AG04450 (cell line): Measurements from ENCODE around the gene SKA1. TPM values are rescaled to one million over a fixed set of nuclear protein-coding genes. Genes with fewer than 3 reads are reported as not detected.
"Not testable (repeated sequence)": the region's sequence is repeated elsewhere in the genome, so short reads cannot be mapped to it uniquely, and the experiment has no call there.

Source experiments
- CTCF ChIA-PET: fragments of 300-600, 350-600 bp; formaldehyde crosslinking; extraction: SDS; loops from one replicate; lab custom pipeline; 2022; ENCODE audit warnings: antibody characterized with exemption, inconsistent platforms; lab: Charles Lee
- POLR2A ChIA-PET: fragments of 350-600 bp; formaldehyde crosslinking; extraction: SDS; loops from one replicate; lab custom pipeline; 2021; ENCODE audit warnings: antibody characterized with exemption, inconsistent platforms; lab: Yijun Ruan, JAX
- DNase-seq: peaks from one replicate; pipeline ENCODE4 v3.0.0-alpha.2; 2011; ENCODE audit warnings: low read depth, low spot score
- H3K27ac ChIP-seq: one replicate; pipeline ENCODE4 v1.5.1; 2012; ENCODE audit warnings: low read depth, low read length, control low read depth
- H3K27me3 ChIP-seq: one replicate; pipeline ENCODE4 v1.6.0; 2012; ENCODE audit warnings: low read length; ENCODE audit not compliant: control insufficient read depth, insufficient read depth
- H3K4me3 ChIP-seq: 2 replicates; pipeline ENCODE4 v1.5.1; 2011; ENCODE audit warnings: mild to moderate bottlenecking, low read depth, low read length, control low read depth
- H3K9me3 ChIP-seq: 2 replicates; pipeline ENCODE4 v1.5.1; 2012; ENCODE audit warnings: low read length; ENCODE audit not compliant: control insufficient read depth, insufficient read depth
- CTCF ChIP-seq: IDR thresholded peaks from 2 replicates; pipeline ENCODE4 v1.5.1; 2011; ENCODE audit warnings: low read depth, low read length, control low read depth, inconsistent platforms
- polyA plus RNA-seq: library from polyadenylated mRNA; depleted of rRNA; stranded (reverse); fragments of >200 nt; gene quantifications from 2 replicates; pipeline ENCODE4 v1.2.3, GENCODE V29; 2011; rRNA removed

The SKA1 gene
- polyA plus RNA-seq, 1 experiment = 6.2 TPM

- Histone ChIP-seq H3K4me3 (no peak overlapping the region), H3K9me3 (no peaks in the 10 kb centered on the region), H3K27ac (no peak overlapping the region), H3K27me3 (no peaks in the 10 kb centered on the region)
- no peak for DNase-seq
- POLR2A ChIA-PET = no interaction called here
- no peak for TF ChIP-seq CTCF
- CTCF ChIA-PET = no interaction called here
Observed at GRCh38 chr18:50432915-50433314, 58.1 kb downstream of the SKA1 start.

- DNase-seq, H3K27me3 ChIP-seq, H3K4me3 ChIP-seq, H3K27ac ChIP-seq, CTCF ChIA-PET, POLR2A ChIA-PET, H3K9me3 ChIP-seq: not testable (repeated sequence)
Observed at GRCh38 chr18:50436742-50437141, 61.9 kb downstream of the SKA1 start.

- no peaks in the 10 kb centered on the region for H3K9me3 ChIP-seq
- DNase-seq = no peak
- no peak overlapping the region for H3K4me3 ChIP-seq
- POLR2A ChIA-PET = no interaction called here
- H3K27ac ChIP-seq = no peak overlapping the region
- TF ChIP-seq CTCF = no peak
- CTCF ChIA-PET = no interaction called here
- peaks cover 3% of the 10 kb centered on the region for H3K27me3 ChIP-seq
Observed at GRCh38 chr18:50439460-50440015, 64.7 kb downstream of the SKA1 start.

GRCh38 chr18:50441016-50441415 is 66.2 kb downstream of the SKA1 start:
- POLR2A ChIA-PET = no interaction called here
- no peaks in the 10 kb centered on the region for H3K9me3 ChIP-seq
- no peak for TF ChIP-seq CTCF
- CTCF ChIA-PET = interaction anchor here (1.6 to 1.8 kb wide), 2 partner anchors 12 to 84 kb away, joined by 3 to 5 read pairs; no protein-coding TSS in a partner anchor
- peaks cover 3% of the 10 kb centered on the region for H3K27me3 ChIP-seq
- no peak overlapping the region for H3K27ac ChIP-seq
- no peak overlapping the region for H3K4me3 ChIP-seq
- no peak for DNase-seq

GRCh38 chr18:50441501-50441900 is 66.7 kb downstream of the SKA1 start:
- POLR2A ChIA-PET = no interaction called here
- Histone ChIP-seq H3K27ac (no peak overlapping the region), H3K9me3 (no peaks in the 10 kb centered on the region), H3K4me3 (no peak overlapping the region), H3K27me3 (peaks cover 3% of the 10 kb centered on the region)
- no peak for TF ChIP-seq CTCF
- CTCF ChIA-PET = interaction anchor here (1.6 to 1.8 kb wide), 2 partner anchors 12 to 84 kb away, joined by 3 to 5 read pairs; no protein-coding TSS in a partner anchor
- DNase-seq = no peak

Other genes with a start within 250 kb of the SKA1 start
- 0.32 and 0.41 TPM in 2 replicates for gene MYO5B, start 179.9 kb upstream of the SKA1 start, polyA plus RNA-seq
- gene CFAP53, start 108.6 kb upstream of the SKA1 start, polyA plus RNA-seq = 0.24 and 0.26 TPM in 2 replicates
- 35.3 and 39.5 TPM in 2 replicates for gene MBD1, start 93.5 kb upstream of the SKA1 start, polyA plus RNA-seq
- gene CXXC1, start 87.4 kb upstream of the SKA1 start, polyA plus RNA-seq = 23.6 and 24.5 TPM in 2 replicates
- not detected in 2 replicates for gene MAPK4, start 185.0 kb downstream of the SKA1 start, polyA plus RNA-seq